Embryonic facial prominence (tissue), 1 donor: ENCODE measurements around the gene ICE1.

Source experiments
- DNase-seq: peaks from one replicate; pipeline ENCODE4 v3.0.0-alpha.2; 2016; ENCODE audit errors: extremely low spot score

The ICE1 gene

GRCh38 chr5:5539590-5539989 lies 117.1 kb downstream of the ICE1 start:
- DNase-seq: no peak
